ENCODE measurements around the gene SFTPD.
"Not testable (repeated sequence)": the region's sequence is repeated elsewhere in the genome, so short reads cannot be mapped to it uniquely, and the experiment has no call there.

GRCh38 chr10:79914512-79914911 is 34.4 kb downstream of the SFTPD start:
- TF ChIP-seq, protein P1, sequence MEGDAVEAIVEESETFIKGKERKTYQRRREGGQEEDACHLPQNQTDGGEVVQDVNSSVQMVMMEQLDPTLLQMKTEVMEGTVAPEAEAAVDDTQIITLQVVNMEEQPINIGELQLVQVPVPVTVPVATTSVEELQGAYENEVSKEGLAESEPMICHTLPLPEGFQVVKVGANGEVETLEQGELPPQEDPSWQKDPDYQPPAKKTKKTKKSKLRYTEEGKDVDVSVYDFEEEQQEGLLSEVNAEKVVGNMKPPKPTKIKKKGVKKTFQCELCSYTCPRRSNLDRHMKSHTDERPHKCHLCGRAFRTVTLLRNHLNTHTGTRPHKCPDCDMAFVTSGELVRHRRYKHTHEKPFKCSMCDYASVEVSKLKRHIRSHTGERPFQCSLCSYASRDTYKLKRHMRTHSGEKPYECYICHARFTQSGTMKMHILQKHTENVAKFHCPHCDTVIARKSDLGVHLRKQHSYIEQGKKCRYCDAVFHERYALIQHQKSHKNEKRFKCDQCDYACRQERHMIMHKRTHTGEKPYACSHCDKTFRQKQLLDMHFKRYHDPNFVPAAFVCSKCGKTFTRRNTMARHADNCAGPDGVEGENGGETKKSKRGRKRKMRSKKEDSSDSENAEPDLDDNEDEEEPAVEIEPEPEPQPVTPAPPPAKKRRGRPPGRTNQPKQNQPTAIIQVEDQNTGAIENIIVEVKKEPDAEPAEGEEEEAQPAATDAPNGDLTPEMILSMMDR (IDR thresholded peaks at IDR 0.05), result not testable (repeated sequence)
- not testable (repeated sequence) for TF ChIP-seq EP300, POLR2AphosphoS5, POLR2A (IDR thresholded peaks at IDR 0.05)
